ENCODE data around the gene FKBP11.

The FKBP11 gene

GRCh38 chr12:48947727-48948126 lies 22.4 kb upstream of the FKBP11 start:
- H3K4me1 ChIP-seq = no peaks in the 10 kb centered on the region
- no peak for DNase-seq

GRCh38 chr12:48946943-48947342 lies 21.7 kb upstream of the FKBP11 start:
- Histone ChIP-seq H3K4me3 (ENCODE audit: low read depth, low read length) (no peak overlapping the region), H3K36me3 (no peaks in the 10 kb centered on the region; the same call in 1 of the 2 replicates), H3K4me1 (no peaks in the 10 kb centered on the region), H3K9me3 (no peaks in the 10 kb centered on the region), H3K27me3 (no peaks in the 10 kb centered on the region)
- no peak for DNase-seq
- TF ChIP-seq, protein P1, sequence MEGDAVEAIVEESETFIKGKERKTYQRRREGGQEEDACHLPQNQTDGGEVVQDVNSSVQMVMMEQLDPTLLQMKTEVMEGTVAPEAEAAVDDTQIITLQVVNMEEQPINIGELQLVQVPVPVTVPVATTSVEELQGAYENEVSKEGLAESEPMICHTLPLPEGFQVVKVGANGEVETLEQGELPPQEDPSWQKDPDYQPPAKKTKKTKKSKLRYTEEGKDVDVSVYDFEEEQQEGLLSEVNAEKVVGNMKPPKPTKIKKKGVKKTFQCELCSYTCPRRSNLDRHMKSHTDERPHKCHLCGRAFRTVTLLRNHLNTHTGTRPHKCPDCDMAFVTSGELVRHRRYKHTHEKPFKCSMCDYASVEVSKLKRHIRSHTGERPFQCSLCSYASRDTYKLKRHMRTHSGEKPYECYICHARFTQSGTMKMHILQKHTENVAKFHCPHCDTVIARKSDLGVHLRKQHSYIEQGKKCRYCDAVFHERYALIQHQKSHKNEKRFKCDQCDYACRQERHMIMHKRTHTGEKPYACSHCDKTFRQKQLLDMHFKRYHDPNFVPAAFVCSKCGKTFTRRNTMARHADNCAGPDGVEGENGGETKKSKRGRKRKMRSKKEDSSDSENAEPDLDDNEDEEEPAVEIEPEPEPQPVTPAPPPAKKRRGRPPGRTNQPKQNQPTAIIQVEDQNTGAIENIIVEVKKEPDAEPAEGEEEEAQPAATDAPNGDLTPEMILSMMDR (IDR thresholded peaks at IDR 0.05; ENCODE audit: low read depth, low read length) = no peak

More at GRCh38 chr12:48947727-48948126, 22.4 kb upstream of the FKBP11 start:
- H3K4me3 ChIP-seq (ENCODE audit: low read depth, low read length) = no peak overlapping the region
- H3K36me3 ChIP-seq = peaks cover 3% of the 10 kb centered on the region
- no peaks in the 10 kb centered on the region for H3K9me3 ChIP-seq
- TF ChIP-seq, protein P1 (IDR thresholded peaks at IDR 0.05; ENCODE audit: low read depth, low read length) = no peak
- H3K27me3 ChIP-seq = no peaks in the 10 kb centered on the region

DNA sequence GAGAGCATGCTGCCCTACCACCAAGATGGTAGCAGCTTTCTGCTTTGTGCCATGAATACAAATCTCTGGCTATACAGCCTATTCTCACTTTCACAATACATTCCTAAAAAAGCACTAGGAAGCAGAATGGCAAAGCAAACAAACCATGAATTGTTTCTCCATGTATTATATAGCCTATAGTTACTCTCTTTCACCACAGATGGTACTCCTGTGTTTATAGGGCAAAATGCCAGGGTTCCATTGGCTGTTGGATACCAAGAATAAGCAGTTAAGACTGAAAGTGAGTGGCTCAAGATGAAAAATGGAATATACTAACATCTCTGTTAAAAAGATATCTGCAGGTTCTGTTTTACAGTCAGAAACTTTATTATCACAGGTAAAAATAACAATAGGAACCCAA lies 20.9 kb upstream of the FKBP11 start:
- no peak for DNase-seq
- H3K4me3 ChIP-seq (ENCODE audit: low read depth, low read length) = no peak overlapping the region
- H3K4me1 ChIP-seq = no peaks in the 10 kb centered on the region
- TF ChIP-seq, protein P1 (IDR thresholded peaks at IDR 0.05; ENCODE audit: low read depth, low read length) = no peak
- no peaks in the 10 kb centered on the region for H3K27me3 ChIP-seq
- no peaks in the 10 kb centered on the region for H3K9me3 ChIP-seq
- peaks cover 6% of the 10 kb centered on the region for H3K36me3 ChIP-seq

DNA sequence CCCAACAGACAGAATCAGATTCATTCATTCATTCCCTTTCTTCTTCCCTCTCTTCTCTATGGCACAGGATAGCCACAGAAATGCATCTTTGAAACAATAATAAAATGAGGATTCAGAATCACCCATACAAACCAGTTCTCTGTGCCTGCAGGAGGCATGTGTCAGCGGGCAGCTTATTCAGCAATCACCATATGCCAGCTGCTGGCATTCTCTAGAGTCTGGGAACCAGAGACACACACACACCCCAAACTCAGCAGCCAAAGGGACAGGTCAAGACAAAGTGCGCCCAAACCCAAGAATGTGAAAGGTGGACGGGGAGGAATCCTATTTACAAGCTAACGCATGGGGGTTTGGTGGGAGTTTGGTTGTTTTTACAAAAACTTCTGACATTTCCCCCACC lies 17.9 kb upstream of the FKBP11 start:
- Histone ChIP-seq H3K27me3 (no peaks in the 10 kb centered on the region), H3K36me3 (peaks cover 31% of the 10 kb centered on the region), H3K4me3 (ENCODE audit: low read depth, low read length) (no peak overlapping the region), H3K4me1 (no peaks in the 10 kb centered on the region), H3K9me3 (no peaks in the 10 kb centered on the region)
- DNase-seq = no peak
- TF ChIP-seq, protein P1 (IDR thresholded peaks at IDR 0.05; ENCODE audit: low read depth, low read length) = no peak

GRCh38 chr12:48940181-48940580 lies 14.9 kb upstream of the FKBP11 start:
- Histone ChIP-seq H3K4me3 (ENCODE audit: low read depth, low read length) (no peak overlapping the region), H3K27me3 (no peaks in the 10 kb centered on the region), H3K36me3 (peaks cover 52% of the 10 kb centered on the region), H3K9me3 (no peaks in the 10 kb centered on the region), H3K4me1 (no peaks in the 10 kb centered on the region)
- no peak for DNase-seq
- TF ChIP-seq, protein P1 (IDR thresholded peaks at IDR 0.05; ENCODE audit: low read depth, low read length) = no peak

DNA sequence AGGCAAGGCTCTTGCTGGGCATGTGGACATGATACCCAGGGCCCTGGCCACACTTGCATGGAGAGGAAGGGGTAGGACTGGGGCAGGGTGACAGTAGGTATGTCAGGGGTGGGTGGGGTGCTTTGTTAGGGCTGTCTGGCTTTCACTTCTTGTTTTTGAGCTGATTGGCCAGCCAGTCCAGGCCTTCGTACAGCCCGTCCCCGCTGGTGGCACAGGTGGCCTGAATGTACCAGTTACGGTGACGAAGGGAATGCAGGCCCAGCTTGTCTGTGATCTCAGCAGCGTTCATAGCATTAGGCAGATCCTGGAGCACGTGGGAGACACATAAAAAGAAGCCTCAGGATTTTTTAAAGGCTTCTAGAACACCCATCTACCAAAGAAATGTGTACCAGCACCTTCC lies 13.5 kb upstream of the FKBP11 start:
- Histone ChIP-seq H3K27me3 (no peaks in the 10 kb centered on the region), H3K36me3 (peaks cover 62% of the 10 kb centered on the region), H3K9me3 (no peaks in the 10 kb centered on the region), H3K4me1 (no peaks in the 10 kb centered on the region), H3K4me3 (ENCODE audit: low read depth, low read length) (no peak overlapping the region)
- TF ChIP-seq, protein P1 (IDR thresholded peaks at IDR 0.05; ENCODE audit: low read depth, low read length) = no peak
- no peak for DNase-seq

Data from BE2C (cell line).